T-cell (primary cell): ENCODE measurements around the gene RIBC2. TPM values are rescaled to one million over a fixed set of nuclear protein-coding genes. Genes with fewer than 3 reads are reported as not detected.
"Not testable (repeated sequence)": the region's sequence is repeated elsewhere in the genome, so short reads cannot be mapped to it uniquely, and the experiment has no call there.

ENCODE experiments used
- ATAC-seq, 4 experiments: fragments of 200-7000 bp in 3 of 4; fragments of 150-1000 bp in 1 of 4; cut with Tn5 transposase; replicated peaks in 1 of 4; 1 replicate in 3 of 4; 2 replicates in 1 of 4; pipeline ENCODE4 v1.10.0; 2021; ENCODE audit warnings: moderate library complexity in 3 of 4, mild to moderate bottlenecking in 2 of 4, moderate number of reproducible peaks in 1 of 4
- CTCF ChIA-PET, 2 donors: fragments of 300-600 bp; sonication (Branson Sonifier 250); formaldehyde crosslinking; loops; one replicate each; lab custom pipeline; 2022; ENCODE audit warnings: antibody characterized with exemption in 2 of 2; lab: Charles Lee
- POLR2A ChIA-PET, 2 donors: fragments of 300-600 bp; sonication (Branson Sonifier 250); formaldehyde crosslinking; loops; one replicate each; lab custom pipeline; 2022; ENCODE audit warnings: antibody characterized with exemption in 2 of 2; lab: Charles Lee
- DNase-seq, 35 experiments: peaks; one replicate each; pipeline versions ENCODE4 v3.0.0 to v3.0.0-alpha.2; 2013 to 2023
- H3K27ac ChIP-seq: one replicate; pipeline ENCODE4 v1.5.1; 2013; ENCODE audit warnings: low read length
- H3K27me3 ChIP-seq, 2 experiments: replicated peaks in 1 of 2; 1 replicate in 1 of 2; 2 replicates in 1 of 2; pipeline versions ENCODE4 v1.6.1 to v1.7.0; 2013; ENCODE audit warnings: low read length in 1 of 2, mixed read lengths in 1 of 2; ENCODE audit not compliant: control insufficient read depth in 2 of 2, insufficient read depth in 2 of 2; ENCODE audit errors: extremely low read depth in 1 of 2
- H3K36me3 ChIP-seq, 2 donors: 1 replicate in 1 of 2; 2 replicates in 1 of 2; pipeline versions ENCODE4 v1.6.1 to v1.7.0; 2013; ENCODE audit warnings: low read length in 1 of 2; ENCODE audit not compliant: control insufficient read depth in 2 of 2, insufficient read depth in 1 of 2; ENCODE audit errors: extremely low read depth in 1 of 2
- H3K4me1 ChIP-seq, 2 experiments: 1 replicate in 1 of 2; 2 replicates in 1 of 2; pipeline versions ENCODE4 v1.6.1 to v1.7.0; 2013; ENCODE audit warnings: low read length in 2 of 2, mixed read lengths in 1 of 2; ENCODE audit not compliant: insufficient read depth in 2 of 2, control insufficient read depth in 1 of 2; ENCODE audit errors: extremely low read depth in 1 of 2
- H3K4me3 ChIP-seq, 2 donors: 1 replicate in 1 of 2; 2 replicates in 1 of 2; pipeline versions ENCODE4 v1.5.1 to v1.7.0; 2013; ENCODE audit warnings: mild to moderate bottlenecking in 2 of 2, low read length in 1 of 2, moderate library complexity in 1 of 2; ENCODE audit not compliant: control insufficient read depth in 1 of 2; ENCODE audit errors: extremely low read depth in 1 of 2
- H3K9me3 ChIP-seq: 2 replicates; pipeline ENCODE4 v1.7.0; 2013
- H3K27ac Mint-ChIP-seq, 2 donors: one replicate each; pipeline ENCODE4 v1.8.0; 2020 to 2021; ENCODE audit warnings: mild to moderate bottlenecking in 2 of 2, mixed read lengths in 2 of 2
- H3K27me3 Mint-ChIP-seq, 2 donors: one replicate each; pipeline ENCODE4 v1.8.0; 2021 to 2022; ENCODE audit warnings: mixed read lengths in 2 of 2
- H3K36me3 Mint-ChIP-seq: one replicate; pipeline ENCODE4 v1.8.0; 2021; ENCODE audit warnings: mixed read lengths
- H3K4me1 Mint-ChIP-seq, 3 donors: one replicate each; pipeline ENCODE4 v1.8.0; 2020 to 2022; ENCODE audit warnings: mixed read lengths in 3 of 3, mild to moderate bottlenecking in 1 of 3
- H3K4me3 Mint-ChIP-seq, 3 donors: one replicate each; pipeline ENCODE4 v1.8.0; 2020 to 2022; ENCODE audit warnings: mild to moderate bottlenecking in 3 of 3, mixed read lengths in 3 of 3, moderate library complexity in 3 of 3
- H3K9me3 Mint-ChIP-seq, 3 donors: one replicate each; pipeline ENCODE4 v1.8.0; 2020 to 2022; ENCODE audit warnings: mixed read lengths in 3 of 3
- WGBS: methylation state at CpG from one replicate; pipeline ENCODE4 v1.1.5; 2013; ENCODE audit warnings: missing lambda C conversion rate; ENCODE audit not compliant: insufficient coverage; 5-methylcytosine and 5-hydroxymethylcytosine counted together
- total RNA-seq, 35 experiments: library from RNA in 6 of 35; stranded (reverse) in 6 of 35; fragments of 120-200 nt in 1 of 35; gene quantifications; one replicate each; pipeline versions ENCODE4 v1.2.1 to v1.2.4 and lab custom pipeline; 2013 to 2026

RIBC2 gene
- total RNA-seq, 5 donors from 2014 or later (not counting 1 experiment from before 2014, with no cell fraction given) = 0.61 to 0.89 (median 0.78) TPM; not detected in 2

DNA sequence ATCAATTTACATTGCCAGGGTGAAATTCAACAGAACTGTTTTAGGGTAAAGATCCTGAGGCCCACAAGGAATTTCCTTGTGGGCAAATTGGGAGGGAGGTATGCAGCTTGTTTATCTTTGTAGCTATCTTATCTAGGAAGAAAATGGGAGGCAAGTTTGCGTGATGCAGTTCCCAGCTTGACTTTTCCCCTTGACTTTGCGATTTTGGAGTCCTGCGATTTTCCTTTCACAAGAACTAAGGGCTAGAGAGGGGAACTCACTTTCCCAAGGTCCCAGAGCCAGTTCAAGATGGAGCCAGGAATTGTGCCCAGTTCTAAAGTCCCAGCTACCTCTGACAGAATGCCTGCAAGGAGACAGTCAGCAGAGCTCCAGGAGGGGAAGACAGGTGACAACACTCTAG lies 30.7 kb downstream of the RIBC2 start:
- no peak overlapping the region for H3K4me3 Mint-ChIP-seq
- H3K36me3 Mint-ChIP-seq = no peaks in the 10 kb centered on the region
- DNase-seq (no peak), ATAC-seq (no peak)
- H3K27ac Mint-ChIP-seq = no peak overlapping the region
- ChIA-PET POLR2A (no interaction called here), CTCF (no interaction called here)
- peaks cover 0 to 4% of the 10 kb centered on the region in 2 experiments for H3K4me1 ChIP-seq
- peaks cover 0 to 7% of the 10 kb centered on the region in 2 experiments for H3K27me3 ChIP-seq
- 100% methylated on average over 2 of the region's 3 CpGs for WGBS
- peaks cover 9 to 12% (median 12%) of the 10 kb centered on the region in 3 donors for H3K4me1 Mint-ChIP-seq
- no peak overlapping the region for H3K4me3 ChIP-seq
- no peaks in the 10 kb centered on the region for H3K9me3 Mint-ChIP-seq
- no peaks in the 10 kb centered on the region for H3K36me3 ChIP-seq
- H3K27ac ChIP-seq = no peak overlapping the region
- H3K27me3 Mint-ChIP-seq = peaks cover 2 to 3% of the 10 kb centered on the region in 2 donors
- no peaks in the 10 kb centered on the region for H3K9me3 ChIP-seq

- H3K27ac ChIP-seq = no peak overlapping the region
- H3K27ac Mint-ChIP-seq = no peak overlapping the region
- WGBS = 94% methylated on average over 11 of the region's 14 CpGs
These were observed 31.7 kb downstream of the RIBC2 start for GRCh38 chr22:45445031-45445710.

GRCh38 chr22:45446216-45446615 lies 32.7 kb downstream of the RIBC2 start:
- ATAC-seq = no peak
- H3K4me3 ChIP-seq = no peak overlapping the region
- H3K9me3 ChIP-seq = no peaks in the 10 kb centered on the region
- no peak overlapping the region for H3K27ac Mint-ChIP-seq
- no peak for DNase-seq
- ChIA-PET POLR2A (no interaction called here), CTCF (no interaction called here)
- H3K9me3 Mint-ChIP-seq = no peaks in the 10 kb centered on the region
- no peaks in the 10 kb centered on the region for H3K36me3 Mint-ChIP-seq
- H3K4me1 Mint-ChIP-seq = peaks cover 1 to 3% (median 1%) of the 10 kb centered on the region in 3 donors
- no peaks in the 10 kb centered on the region for H3K36me3 ChIP-seq
- peaks cover 0 to 15% of the 10 kb centered on the region in 2 experiments for H3K27me3 ChIP-seq
- WGBS = 87% methylated on average over 5 of the region's 5 CpGs
- H3K4me1 ChIP-seq = peaks cover 0 to 1% of the 10 kb centered on the region in 2 experiments
- H3K27ac ChIP-seq = no peak overlapping the region
- H3K4me3 Mint-ChIP-seq = no peak overlapping the region
- H3K27me3 Mint-ChIP-seq = peaks cover 1% of the 10 kb centered on the region in 2 donors

More at GRCh38 chr22:45445031-45445710, 31.7 kb downstream of the RIBC2 start:
- peaks cover 9 to 12% (median 10%) of the 10 kb centered on the region in 3 donors for H3K4me1 Mint-ChIP-seq
- H3K36me3 Mint-ChIP-seq = no peaks in the 10 kb centered on the region
- ChIA-PET CTCF (no interaction called here), POLR2A (no interaction called here)
- DNase-seq (no peak), ATAC-seq (no peak)
- Histone ChIP-seq H3K4me3 (no peak overlapping the region), H3K9me3 (no peaks in the 10 kb centered on the region), H3K27me3 (peaks cover 0 to 12% of the 10 kb centered on the region in 2 experiments), H3K4me1 (peaks cover 0 to 4% of the 10 kb centered on the region in 2 experiments), H3K36me3 (no peaks in the 10 kb centered on the region)
- H3K9me3 Mint-ChIP-seq = no peaks in the 10 kb centered on the region
- H3K27me3 Mint-ChIP-seq = peaks cover 2 to 3% of the 10 kb centered on the region in 2 donors
- H3K4me3 Mint-ChIP-seq = no peak overlapping the region

DNA sequence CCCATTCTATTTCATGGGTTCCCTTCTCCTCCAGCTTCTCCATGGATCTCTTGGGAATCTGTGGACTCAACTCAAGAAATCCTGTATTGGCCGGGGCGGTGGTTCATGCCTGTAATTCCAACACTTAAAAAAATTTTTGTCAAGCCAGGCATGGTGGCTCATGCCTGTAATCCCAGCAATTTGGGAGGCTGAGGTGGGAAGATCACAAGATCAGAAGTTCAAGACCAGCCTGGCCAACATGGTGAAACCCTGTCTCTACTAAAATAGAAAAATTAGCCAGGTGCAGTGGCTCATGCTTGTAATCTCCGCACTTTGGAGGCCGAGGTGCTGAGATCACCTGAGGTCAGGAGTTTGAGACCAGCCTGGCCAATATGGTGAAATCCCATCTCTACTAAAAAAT lies 34.1 kb downstream of the RIBC2 start:
- H3K4me1 ChIP-seq, H3K36me3 ChIP-seq, H3K27ac ChIP-seq, H3K9me3 ChIP-seq, ATAC-seq, H3K4me1 Mint-ChIP-seq, DNase-seq, H3K36me3 Mint-ChIP-seq, H3K4me3 Mint-ChIP-seq, H3K27me3 Mint-ChIP-seq, H3K4me3 ChIP-seq, H3K9me3 Mint-ChIP-seq, POLR2A ChIA-PET, CTCF ChIA-PET, H3K27ac Mint-ChIP-seq: not testable (repeated sequence)
- WGBS = no CpG with 5 or more reads among the region's 4 CpGs
- peaks cover 0 to 14% of the 10 kb centered on the region in 2 experiments for H3K27me3 ChIP-seq

GRCh38 chr22:45448431-45448830 lies 34.9 kb downstream of the RIBC2 start:
- POLR2A ChIA-PET = no interaction called here
- H3K9me3 Mint-ChIP-seq = no peaks in the 10 kb centered on the region
- Histone ChIP-seq H3K4me1 (no peaks in the 10 kb centered on the region), H3K9me3 (no peaks in the 10 kb centered on the region), H3K27me3 (peaks cover 0 to 17% of the 10 kb centered on the region in 2 experiments), H3K36me3 (no peaks in the 10 kb centered on the region), H3K27ac (no peak overlapping the region), H3K4me3 (no peak overlapping the region)
- CTCF ChIA-PET = no interaction called here
- DNase-seq (no peak), ATAC-seq (peak in 1 of 4 experiments; percentile 7)
- no peak overlapping the region for H3K27ac Mint-ChIP-seq
- no peak overlapping the region for H3K4me3 Mint-ChIP-seq
- H3K27me3 Mint-ChIP-seq = peaks cover 0 to 7% of the 10 kb centered on the region in 2 donors
- H3K4me1 Mint-ChIP-seq = no peaks in the 10 kb centered on the region
- WGBS = 90% methylated on average over 6 of the region's 9 CpGs
- no peaks in the 10 kb centered on the region for H3K36me3 Mint-ChIP-seq

DNA sequence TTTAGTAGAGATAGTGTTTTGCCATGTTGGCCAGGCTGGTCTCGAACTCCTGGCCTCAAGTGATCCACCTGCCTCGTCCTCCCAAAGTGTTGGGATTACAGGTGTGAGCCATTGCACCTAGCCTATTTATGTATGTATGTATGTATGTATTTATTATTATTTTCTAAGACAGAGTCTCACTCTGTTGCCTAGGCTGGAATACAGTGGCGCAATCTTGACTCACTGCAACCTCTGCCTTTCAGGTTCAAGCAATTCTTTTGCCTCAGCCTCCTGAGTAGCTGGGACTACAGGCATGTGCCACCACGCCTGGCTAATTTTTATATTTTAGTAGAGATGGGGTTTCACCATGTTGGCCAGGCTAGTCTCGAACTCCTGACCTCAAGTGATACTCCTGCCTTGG lies 35.9 kb downstream of the RIBC2 start:
- H3K27ac ChIP-seq, DNase-seq, H3K4me3 Mint-ChIP-seq, H3K36me3 Mint-ChIP-seq, ATAC-seq, H3K4me1 Mint-ChIP-seq, H3K4me3 ChIP-seq, H3K9me3 Mint-ChIP-seq, H3K9me3 ChIP-seq, H3K27ac Mint-ChIP-seq, CTCF ChIA-PET, H3K36me3 ChIP-seq, H3K4me1 ChIP-seq, H3K27me3 Mint-ChIP-seq: not testable (repeated sequence)
- POLR2A ChIA-PET = interaction anchor here in 1 of 2 donors (0.6 kb wide), 1 partner anchor 167 kb away, joined by 3 read pairs; no protein-coding TSS in a partner anchor
- WGBS = no CpG with 5 or more reads among the region's 5 CpGs
- H3K27me3 ChIP-seq = peaks cover 0 to 17% of the 10 kb centered on the region in 2 experiments
